Islet precursor cell (in vitro differentiated cells): ENCODE measurements around the gene BRD8.

Experiments used
- DNase-seq: peaks from one replicate; pipeline ENCODE4 v3.0.0-alpha.2; 2018

Gene BRD8

GRCh38 chr5:138095100-138095907, 83.1 kb downstream of the BRD8 start:
- no peak for DNase-seq

- DNase-seq: no peak
Measured at GRCh38 chr5:138093036-138093435, 85.4 kb downstream of the BRD8 start.

- DNase-seq: no peak
Measured at GRCh38 chr5:138092301-138092700, 86.1 kb downstream of the BRD8 start.

- DNase-seq: no peak
Measured at GRCh38 chr5:138091685-138092084, 86.7 kb downstream of the BRD8 start.
